Lower leg skin (tissue), 4 donors: Measurements from ENCODE around the gene FARS2. TPM values are rescaled to one million over a fixed set of nuclear protein-coding genes. Genes with fewer than 3 reads are reported as not detected.
"Not testable (repeated sequence)": the region's sequence is repeated elsewhere in the genome, so short reads cannot be mapped to it uniquely, and the experiment has no call there.

Source experiments
- DNase-seq, 2 donors: peaks; one replicate each; pipeline ENCODE4 v3.0.0-alpha.2; 2019; ENCODE audit warnings: low spot score in 2 of 2
- H3K4me3 ChIP-seq: fragments of 200-600 bp; sonication (generic); 2 replicates; pipeline ENCODE4 v1.5.1; 2017; ENCODE audit warnings: mild to moderate bottlenecking, low read depth; ENCODE audit not compliant: poor library complexity, severe bottlenecking
- POLR2A ChIP-seq, 2 donors: fragments of 450-650 bp; IDR thresholded peaks; one replicate each; pipeline ENCODE4 v1.6.1; 2016 to 2017; ENCODE audit warnings: antibody characterized with exemption in 2 of 2, mild to moderate bottlenecking in 1 of 2, moderate library complexity in 1 of 2
- WGBS, 2 donors: methylation state at CpG; one replicate each; pipeline ENCODE4 v1.1.5; 2018; 5-methylcytosine and 5-hydroxymethylcytosine counted together
- intact Hi-C: fragments of 100-400 bp; cut with DNase I; formaldehyde crosslinking; loops from one replicate; pipeline ENCODE4 v1.15.0; 2023; ENCODE audit warnings: low total_unique reads
- total RNA-seq, 4 donors: library from RNA; depleted of rRNA; stranded (reverse); fragments of >200 nt; gene quantifications; one replicate each; pipeline ENCODE4 v1.1.0, GENCODE V29; 2016
- TF ChIP-seq, protein P1 (sequence below), 3 donors: fragments of 450-650 bp; IDR thresholded peaks; one replicate each; pipeline ENCODE4 v1.5.1; 2016; ENCODE audit warnings: antibody characterized with exemption in 3 of 3, mild to moderate bottlenecking in 3 of 3, moderate library complexity in 2 of 3

FARS2 gene
- total RNA-seq, 4 donors from 2014 or later: 7.0 to 14.7 (median 11.1) TPM

DNA sequence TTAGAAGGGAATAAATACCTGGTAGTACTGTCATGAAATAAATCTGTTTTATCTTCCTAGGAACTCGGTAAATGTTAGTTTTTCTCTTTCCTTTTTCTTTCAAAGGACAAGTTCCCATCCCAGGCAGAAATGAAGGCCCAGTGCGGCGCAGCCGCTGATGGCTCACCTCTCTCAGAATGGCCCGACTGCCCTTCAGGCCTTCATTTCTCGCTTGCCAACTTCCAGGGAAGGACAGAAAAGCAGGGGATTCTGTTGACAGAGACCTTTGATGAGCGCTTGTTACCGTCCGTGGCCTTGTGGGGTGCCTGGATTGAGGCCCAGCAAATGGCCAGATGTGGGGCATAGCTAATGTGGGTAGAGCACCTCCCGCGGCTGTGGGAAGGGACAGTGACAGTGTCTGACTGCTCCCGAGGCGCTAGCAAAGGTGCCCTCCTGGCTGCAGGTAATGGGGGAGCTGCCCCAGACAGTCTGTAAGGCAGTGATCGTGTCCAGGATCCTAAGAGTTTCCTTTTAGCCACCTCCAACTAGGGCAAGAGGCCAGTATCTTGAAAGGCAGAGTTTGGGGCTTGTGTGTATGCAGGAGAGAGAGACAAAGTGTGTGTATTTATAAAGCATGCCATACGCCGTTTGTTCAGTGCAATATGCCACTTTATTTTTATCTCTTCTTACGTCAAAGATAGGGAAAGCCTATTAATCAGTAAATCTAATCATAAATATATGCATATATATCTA is 391.3 kb downstream of the FARS2 start:
- intact Hi-C loops: no loop called here
- no peak for TF ChIP-seq POLR2A (IDR thresholded peaks at IDR 0.05)
- TF ChIP-seq, protein P1, sequence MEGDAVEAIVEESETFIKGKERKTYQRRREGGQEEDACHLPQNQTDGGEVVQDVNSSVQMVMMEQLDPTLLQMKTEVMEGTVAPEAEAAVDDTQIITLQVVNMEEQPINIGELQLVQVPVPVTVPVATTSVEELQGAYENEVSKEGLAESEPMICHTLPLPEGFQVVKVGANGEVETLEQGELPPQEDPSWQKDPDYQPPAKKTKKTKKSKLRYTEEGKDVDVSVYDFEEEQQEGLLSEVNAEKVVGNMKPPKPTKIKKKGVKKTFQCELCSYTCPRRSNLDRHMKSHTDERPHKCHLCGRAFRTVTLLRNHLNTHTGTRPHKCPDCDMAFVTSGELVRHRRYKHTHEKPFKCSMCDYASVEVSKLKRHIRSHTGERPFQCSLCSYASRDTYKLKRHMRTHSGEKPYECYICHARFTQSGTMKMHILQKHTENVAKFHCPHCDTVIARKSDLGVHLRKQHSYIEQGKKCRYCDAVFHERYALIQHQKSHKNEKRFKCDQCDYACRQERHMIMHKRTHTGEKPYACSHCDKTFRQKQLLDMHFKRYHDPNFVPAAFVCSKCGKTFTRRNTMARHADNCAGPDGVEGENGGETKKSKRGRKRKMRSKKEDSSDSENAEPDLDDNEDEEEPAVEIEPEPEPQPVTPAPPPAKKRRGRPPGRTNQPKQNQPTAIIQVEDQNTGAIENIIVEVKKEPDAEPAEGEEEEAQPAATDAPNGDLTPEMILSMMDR (IDR thresholded peaks at IDR 0.05): no peak
- H3K4me3 ChIP-seq: no peak overlapping the region
- DNase-seq: no peak
- WGBS, 2 donors: 96% methylated on average over 17 of the region's 17 CpGs

DNA sequence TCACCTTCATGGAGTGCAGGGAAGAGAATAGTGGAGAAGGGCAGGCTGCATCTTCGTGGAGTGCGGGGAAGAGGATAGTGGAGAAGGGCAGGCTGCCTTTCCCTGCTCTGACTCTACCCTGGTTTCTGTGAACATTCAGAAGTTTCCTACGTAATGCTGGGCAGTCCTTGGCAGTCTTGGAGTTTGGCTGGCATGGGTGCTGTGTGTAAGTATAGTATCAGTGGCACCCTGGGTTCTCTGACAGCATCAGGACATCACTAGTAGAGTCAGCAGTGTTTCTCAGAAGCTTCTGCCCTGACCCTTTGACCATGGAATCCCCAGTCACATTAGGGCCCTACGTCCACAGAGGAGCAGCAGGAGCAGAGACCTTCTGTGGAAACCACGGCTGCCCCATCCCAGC is 392.5 kb downstream of the FARS2 start:
- intact Hi-C loops: no loop called here
- WGBS, 2 donors: 91 to 95% methylated on average over 5 of the region's 5 CpGs
- TF ChIP-seq POLR2A (IDR thresholded peaks at IDR 0.05): no peak
- TF ChIP-seq, protein P1 (IDR thresholded peaks at IDR 0.05): no peak
- DNase-seq: no peak
- H3K4me3 ChIP-seq: no peak overlapping the region

DNA sequence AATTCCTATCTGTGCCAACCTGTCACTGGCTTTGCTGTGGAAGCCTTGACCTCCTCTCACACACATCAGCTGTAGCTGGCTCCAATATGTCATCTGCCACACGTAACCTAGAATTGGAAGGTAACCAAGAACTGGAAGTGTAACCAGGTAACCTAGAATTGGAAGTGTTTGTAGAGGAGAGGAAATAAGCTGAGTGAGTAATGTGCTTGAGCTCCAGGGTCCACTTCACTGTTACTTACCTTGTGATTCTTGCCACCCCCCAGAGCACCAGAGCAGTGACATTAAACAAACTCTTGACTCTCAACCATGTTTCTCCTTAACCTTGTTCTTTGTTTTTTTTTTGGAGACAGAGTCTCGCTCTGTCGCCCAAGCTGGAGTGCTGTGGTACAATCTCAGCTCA is 394.9 kb downstream of the FARS2 start:
- no peak for TF ChIP-seq POLR2A (IDR thresholded peaks at IDR 0.05)
- TF ChIP-seq, protein P1 (IDR thresholded peaks at IDR 0.05): no peak
- 85 to 88% methylated on average over 3 of the region's 3 CpGs for WGBS, 2 donors
- intact Hi-C loops: no loop called here
- H3K4me3 ChIP-seq: no peak overlapping the region
- DNase-seq: no peak

DNA sequence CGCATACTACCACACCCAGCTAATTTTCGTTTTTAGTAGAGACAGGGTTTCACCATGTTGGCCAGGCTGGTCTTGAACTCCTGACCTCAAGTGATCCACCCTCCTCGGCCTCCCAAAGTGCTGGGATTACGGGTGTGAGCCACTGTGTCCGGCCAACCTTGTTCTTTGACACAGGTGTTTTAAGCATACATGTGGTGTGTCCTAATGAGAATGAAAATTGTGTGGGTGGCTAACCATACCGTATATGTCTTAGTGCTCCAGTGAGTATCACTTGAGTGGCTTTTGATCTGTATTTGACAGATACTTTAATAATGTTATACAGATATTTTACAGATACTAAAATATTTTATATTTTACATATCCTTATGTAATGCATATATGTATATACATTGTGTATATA is 395.4 kb downstream of the FARS2 start:
- DNase-seq, H3K4me3 ChIP-seq, intact Hi-C loops: not testable (repeated sequence)
- WGBS, 2 donors: 89 to 94% methylated on average over 6 of the region's 6 CpGs

DNA sequence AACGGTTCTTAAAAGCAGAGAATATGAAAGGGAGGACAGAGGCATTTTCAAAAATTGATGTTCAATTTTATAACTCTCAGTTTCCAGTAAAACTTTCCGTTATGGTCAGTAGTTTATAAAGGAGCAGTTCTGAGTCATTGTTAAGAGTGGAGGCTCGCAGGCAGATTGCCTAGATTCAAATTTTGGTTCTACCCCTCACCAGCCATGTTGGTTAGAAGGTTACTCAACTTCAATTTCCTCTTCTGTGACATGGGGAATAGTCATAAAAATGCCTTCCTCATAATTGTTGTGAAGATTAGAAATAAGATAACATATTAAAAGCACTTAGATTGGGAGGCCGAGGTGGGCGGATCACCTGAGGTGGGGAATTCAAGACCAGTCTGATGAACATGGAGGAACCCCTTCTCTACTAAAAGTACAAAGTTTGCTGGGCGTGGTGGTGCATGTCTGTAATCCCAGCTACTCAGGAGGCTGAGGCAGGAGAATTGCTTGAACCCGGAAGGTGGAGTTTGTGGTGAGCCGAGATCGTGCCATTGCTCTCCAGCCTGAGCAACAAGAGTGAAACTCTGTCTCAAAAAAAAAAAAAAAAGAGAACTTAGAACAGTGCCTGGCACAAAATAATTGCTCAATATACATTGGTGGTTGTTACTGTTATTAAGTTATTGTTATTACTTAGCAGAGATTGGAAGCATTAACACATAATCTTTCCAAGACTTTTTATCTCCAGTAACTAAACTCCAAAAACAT is 396.5 kb downstream of the FARS2 start:
- DNase-seq: no peak
- H3K4me3 ChIP-seq: no peak overlapping the region
- WGBS, 2 donors: 90 to 91% methylated on average over 9 of the region's 9 CpGs
- intact Hi-C loops: no loop called here
- no peak for TF ChIP-seq POLR2A (IDR thresholded peaks at IDR 0.05)
- TF ChIP-seq, protein P1 (IDR thresholded peaks at IDR 0.05): no peak

DNA sequence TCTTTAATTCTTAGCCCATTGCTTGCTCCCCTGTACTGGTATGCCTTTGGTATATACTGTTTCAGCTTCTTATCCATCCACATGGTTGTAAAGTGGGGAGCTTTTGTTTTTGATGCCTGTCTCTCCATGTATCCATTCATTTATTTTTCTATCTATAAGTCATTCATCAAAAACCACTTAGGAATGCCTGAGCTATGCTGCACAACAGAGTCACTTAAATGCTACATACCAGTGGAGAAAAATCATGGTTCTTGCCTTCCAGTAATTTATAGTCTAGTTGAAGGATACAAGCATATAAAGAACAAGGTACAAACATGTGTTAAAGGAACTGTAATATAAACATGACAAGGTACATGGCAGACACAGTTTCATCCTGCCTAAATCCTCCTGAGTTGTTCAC is 398.2 kb downstream of the FARS2 start:
- intact Hi-C loops: no loop called here
- DNase-seq: no peak
- TF ChIP-seq POLR2A (IDR thresholded peaks at IDR 0.05): no peak
- TF ChIP-seq, protein P1 (IDR thresholded peaks at IDR 0.05): no peak
- H3K4me3 ChIP-seq: no peak overlapping the region
